HG02678 (cell line): ENCODE data around the gene PEX14.

Source experiments
- ATAC-seq: cut with Tn5 transposase; IDR thresholded peaks from one replicate; pipeline ENCODE4 v1.9.1; 2021; ENCODE audit warnings: mild to moderate bottlenecking, moderate library complexity; ENCODE audit not compliant: unreplicated experiment

PEX14 gene

DNA sequence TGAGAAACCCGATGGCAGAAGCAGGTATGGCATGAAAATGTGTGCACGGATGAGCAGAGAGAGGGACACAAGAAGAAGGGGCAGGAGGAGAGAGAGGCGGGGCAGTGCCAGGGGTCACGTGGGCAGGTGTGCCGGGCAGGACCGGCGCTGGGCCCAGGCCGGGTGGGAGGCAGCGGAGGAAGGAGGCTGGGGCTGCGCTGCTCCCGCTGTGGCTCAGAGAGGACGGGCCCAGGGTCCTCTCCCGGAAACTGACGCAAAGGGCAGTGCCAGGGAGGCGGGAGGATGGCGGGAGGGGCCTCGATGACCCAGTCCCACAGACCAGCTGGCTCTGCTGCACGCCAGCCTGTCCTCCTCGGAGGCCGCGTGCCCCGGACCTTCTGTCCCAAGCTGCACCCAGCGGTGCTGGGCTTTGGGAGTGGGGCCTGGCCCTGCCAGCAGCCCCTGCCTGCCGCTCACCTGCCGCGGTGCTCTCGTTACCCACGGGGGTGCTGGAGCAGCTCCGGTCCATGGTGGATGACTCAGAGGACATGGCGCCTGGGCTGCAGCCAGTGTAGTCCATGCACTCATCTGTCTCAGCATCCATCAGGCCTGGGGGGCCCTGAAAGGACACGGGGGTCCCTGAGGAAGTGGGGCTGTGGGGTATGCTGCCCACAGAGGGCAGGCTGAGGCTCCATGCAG lies 167.8 kb downstream of the PEX14 start:
- no peak for ATAC-seq

DNA sequence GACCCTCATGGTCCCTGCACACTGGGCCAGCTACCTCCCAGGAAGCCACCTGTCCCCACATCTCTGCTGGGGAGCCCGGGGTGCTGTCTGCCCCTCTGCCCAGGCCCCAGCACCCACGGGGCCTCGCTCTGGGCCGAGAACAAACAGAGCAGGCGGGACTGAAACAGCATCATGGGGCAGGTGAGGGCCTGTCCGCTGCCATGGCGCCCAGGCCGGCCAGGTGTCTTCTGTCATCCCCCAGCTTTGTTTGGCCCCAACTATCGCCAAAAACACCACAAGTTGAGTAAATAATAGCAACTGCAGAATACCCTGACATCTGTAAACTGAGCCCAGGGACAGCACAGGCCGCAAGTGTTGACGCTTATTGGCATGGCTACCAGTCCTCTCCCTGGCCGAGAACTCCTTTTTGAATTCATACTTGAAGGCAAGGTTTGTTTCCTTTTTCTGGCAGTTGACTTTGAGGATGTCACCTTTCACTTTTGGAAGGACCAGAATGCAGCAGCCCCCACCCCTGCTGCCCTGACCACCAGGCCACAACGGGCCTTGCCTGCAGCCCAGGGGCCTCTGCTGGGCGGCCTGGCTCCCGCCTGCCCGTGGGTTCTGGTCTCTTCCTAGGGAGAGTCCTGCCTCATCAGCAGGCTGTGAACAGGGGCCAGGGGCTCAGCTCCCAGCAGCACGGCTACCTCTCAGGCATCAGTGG lies 169.0 kb downstream of the PEX14 start:
- ATAC-seq, result no peak

DNA sequence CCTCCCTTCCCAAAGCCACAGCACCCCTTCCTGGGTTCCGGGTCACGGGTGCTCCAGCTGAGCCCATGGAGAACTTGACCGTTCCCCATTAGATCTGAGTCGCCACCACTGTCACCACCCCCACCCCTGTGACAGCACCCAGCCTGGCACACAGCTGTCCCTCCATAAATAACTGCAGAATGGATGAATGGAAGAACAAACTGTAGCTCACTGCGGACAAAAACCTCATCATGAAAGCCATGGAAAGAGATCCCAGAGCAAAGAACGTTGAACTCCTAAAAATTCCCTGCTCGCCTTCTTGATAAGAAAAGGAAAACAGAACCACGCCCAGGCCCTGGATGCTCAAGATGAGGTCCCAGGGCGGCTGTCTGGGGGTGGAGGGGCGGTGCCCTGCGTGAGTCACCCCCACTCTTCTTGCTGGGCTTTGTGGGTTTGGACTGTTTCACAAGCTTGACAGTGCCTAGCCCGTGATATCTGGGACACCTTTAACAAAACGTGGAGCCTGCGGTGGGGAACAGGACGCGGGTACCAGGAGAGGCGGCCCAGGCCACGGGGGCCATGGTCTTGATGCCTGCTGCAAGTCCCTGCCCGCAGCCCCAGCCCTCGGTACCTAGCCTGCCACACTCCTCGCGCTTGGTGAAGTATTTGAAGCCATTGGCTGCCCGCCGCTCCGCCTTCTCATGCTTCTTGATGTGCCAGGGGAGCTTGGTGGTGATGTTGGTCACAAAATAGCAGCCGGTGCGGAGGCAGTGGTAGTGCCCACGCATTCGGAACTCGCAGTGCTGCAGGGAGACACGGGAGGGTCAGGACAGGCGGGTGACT lies 169.8 kb downstream of the PEX14 start:
- ATAC-seq, result no peak

DNA sequence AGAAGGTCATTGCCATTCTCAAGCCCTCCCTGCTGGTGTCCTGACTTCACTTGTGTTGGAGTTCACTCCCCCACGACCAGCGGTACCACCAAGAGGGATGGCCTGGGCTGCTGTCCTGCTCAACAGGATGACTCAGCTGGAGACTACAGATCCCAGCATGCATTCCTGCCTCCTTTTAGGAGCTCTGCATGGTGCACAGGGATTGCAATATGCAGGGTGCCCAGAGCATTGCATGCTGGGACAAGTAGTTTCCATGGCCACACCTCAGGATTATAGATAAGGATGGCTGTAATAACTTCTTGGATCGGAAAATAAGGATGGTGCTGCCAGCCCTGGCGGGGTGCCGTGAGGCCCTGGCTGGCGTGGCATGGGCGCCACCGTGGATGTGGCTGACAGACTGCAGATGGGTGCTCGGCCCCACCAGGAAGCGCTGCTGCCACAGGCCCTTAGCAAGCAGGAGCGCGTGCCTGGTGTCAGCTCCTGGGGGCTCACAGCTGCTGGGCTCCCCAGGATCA lies 171.7 kb downstream of the PEX14 start:
- no peak for ATAC-seq

DNA sequence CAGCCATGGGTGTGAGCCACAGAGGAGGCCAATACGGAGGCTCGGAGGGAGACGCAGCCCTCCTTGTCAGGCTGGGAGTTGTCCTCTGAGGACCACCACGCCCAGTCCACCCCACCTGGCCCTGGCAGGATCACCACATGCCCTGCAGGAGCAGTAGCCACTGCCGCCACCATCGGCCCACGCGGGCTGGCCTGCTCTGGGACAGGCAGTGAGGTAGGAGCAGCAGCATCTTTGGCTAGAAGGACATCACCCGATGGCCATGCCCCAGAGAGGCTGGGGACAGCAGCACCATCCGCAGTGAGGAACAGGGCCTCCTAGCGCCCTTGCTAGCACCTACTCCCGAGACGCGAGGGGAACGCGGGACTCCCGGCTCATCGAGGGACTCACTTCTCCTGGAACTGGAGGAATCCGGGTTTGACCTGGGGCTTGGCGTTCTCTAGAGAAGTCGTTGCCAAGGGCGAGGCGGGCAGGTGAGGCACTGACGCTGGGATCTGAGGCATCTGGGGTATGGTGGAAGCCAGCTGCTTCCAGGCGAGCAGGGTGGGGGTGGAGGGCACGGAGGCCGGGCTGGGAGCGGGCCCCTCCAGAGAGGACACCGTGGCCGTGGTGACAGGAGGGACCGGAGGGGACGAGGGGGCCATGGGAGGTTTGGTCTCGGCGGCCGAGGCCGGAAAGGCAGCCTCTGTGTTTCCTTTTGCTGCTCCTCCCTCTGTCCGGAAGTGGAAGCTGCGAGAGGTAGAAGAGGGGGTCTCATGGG lies 172.8 kb downstream of the PEX14 start:
- ATAC-seq, result no peak

DNA sequence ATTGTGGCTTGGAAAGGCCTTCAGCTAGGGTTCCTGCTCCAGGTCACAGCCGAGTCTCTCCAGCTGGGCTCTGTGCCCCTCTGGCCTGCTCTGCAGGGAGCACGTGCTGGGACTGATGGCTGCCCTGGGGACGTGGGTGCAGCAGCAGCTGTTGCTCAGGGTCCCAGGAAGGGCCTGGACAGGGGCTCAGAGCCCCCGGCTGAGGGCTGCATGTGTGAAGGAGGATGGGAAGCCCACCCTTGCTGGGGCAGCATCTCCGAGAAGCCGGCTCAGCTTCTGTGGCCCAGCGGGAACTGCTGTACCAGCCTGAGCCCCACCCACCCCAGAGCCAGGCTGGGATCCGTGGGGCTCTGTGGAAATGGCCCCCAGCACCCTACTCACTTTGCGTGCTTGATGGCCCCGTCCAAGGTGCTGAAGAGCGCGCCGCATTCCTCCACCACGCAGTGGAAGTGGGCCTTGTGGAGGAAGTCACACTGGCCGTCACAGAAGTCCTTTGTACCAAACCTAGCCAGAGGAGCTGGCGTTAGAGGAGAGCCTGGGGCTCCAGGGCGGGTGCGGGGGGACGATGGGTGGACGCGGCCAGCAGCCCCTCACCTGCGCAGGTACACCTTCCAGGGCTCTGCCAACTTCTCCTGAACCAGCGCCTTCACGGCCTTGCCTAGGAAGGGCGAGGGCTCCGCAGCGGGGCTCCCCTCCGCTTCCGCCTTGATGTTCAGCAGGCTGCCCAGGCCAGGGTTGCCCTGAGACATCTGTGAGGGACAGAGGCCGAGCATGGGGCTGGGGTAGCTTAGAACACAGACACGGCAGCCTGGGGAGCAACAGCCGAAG lies 174.2 kb downstream of the PEX14 start:
- no peak for ATAC-seq

DNA sequence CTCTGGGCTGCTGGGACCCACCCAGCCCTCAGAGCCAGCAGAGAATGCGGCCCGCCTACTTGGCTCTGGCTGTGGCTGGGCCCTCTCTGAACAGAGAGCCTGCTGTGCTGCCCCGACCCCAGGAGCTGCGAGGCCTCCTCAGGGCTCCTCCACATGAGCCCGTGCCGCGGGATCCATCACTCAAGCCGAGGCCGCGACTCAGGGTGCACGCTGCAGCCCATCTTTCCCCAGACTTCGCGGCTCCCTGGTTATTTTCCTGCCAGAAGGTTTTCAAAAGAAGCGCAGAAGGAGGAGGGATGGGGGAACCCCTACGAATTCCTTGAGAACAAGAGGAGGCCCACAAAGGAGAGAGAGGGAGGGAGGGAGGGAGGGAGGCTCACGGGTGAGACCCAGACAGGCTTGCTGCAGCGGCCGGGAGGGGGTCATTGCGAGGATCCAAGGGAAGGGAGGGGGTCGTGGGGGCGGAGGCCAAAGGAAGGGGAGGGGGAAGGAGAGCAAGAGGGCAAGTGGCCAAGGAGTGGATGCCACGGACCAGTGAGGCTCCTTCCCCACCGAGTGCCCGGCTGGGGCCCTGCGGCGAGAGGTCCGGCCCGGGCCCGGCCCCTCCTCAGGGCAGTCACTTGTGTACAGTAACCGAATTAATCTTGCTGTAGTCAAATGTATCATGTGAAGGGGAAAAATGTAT lies 174.9 kb downstream of the PEX14 start:
- ATAC-seq, result no peak

DNA sequence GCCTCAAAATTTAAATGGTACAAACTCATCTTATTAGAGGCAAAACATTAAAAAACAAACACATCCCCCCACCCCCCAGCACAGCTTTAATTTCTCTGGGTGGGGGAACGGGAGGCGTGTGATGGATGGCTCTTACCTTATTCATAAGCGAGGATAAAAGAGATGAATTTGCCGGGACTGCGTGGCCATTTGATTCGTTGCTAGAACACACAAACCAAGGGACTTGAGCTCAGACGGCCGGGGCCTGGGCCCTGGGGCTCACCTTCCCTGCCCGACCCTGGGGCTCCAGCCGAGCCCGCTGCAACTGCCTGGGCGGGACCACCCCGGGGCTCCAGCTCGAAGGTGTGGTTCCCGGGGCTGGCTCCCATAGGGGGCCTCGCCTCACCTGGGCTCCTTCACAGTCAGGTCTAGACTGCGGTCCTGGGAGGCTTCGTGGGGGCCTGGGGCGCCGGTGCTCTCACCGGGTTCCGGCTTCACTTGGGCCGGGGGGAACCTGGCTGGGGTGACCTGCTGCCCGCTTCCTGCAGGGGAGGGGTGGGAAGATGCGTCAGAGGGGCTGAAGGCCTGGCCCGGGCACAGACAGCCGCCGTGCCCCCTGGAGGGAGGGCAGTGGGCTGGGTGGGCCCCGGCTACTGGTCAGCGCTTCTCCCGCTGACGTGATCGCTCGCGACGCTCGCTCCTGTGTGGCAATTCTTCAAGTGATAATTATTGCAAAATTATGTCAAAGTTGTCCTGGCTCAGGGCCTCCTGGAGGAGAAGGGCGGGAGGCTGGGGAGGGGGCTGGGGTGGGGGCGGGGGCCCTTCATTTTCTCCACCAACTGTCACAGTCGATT lies 176.0 kb downstream of the PEX14 start:
- no peak for ATAC-seq

DNA sequence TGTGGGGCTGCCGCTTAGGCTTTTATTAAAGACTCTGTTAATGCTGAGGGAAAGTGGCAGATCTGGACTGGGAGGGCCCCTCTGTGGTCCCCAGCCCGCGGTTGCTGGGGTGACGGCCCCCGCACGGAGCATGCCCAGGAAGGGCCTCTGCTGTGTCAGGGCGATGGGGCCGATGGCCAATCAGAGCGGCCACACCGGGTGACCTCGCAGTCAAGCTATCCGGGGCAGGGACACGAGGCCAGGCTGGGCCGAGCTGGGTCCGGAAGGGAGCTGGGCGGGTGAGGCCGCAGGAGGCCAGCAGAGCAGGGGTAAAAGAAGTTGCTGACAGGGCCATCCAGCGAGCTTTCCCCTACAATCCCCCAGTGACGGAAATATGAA lies 176.6 kb downstream of the PEX14 start:
- ATAC-seq, result no peak

DNA sequence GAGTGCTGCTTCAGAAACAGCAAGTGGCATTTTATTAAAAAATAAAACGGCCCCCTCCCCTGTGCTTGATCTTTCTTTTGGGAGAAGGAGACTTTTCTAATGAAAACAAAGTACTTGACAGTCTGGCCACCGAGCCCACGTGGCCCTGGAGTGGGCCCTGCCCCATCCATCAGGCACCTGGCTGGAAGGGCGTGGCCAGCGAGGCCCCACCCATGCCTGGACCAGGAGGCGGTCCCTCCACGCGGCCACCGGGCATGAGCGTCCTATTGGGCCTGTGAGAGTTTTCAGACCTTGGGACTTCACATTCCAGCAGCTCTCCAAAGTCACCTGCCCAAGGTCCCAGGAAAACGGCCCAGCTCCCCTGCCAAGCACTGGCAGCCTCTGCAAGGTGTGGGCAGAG lies 177.0 kb downstream of the PEX14 start:
- ATAC-seq, result no peak

DNA sequence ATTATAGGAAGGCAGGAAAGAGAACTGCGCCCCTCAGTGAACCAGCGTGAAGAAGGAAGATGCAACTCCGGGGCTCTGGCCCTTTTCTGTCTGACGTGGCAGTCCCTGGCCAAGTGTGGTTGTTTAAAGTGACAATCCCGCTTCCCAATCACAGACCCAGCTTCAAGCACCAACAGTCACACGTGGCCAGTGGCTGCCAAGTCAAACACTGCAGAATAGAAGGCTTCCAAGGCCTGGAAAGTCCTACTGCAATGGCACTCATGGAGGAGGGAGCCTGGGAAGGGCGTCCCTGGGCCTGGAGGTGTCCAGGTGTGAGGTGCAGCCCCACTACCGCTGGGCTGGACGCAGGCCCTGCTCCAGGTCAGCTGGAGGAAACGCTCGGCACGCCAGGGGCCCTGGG lies 177.9 kb downstream of the PEX14 start:
- no peak for ATAC-seq

DNA sequence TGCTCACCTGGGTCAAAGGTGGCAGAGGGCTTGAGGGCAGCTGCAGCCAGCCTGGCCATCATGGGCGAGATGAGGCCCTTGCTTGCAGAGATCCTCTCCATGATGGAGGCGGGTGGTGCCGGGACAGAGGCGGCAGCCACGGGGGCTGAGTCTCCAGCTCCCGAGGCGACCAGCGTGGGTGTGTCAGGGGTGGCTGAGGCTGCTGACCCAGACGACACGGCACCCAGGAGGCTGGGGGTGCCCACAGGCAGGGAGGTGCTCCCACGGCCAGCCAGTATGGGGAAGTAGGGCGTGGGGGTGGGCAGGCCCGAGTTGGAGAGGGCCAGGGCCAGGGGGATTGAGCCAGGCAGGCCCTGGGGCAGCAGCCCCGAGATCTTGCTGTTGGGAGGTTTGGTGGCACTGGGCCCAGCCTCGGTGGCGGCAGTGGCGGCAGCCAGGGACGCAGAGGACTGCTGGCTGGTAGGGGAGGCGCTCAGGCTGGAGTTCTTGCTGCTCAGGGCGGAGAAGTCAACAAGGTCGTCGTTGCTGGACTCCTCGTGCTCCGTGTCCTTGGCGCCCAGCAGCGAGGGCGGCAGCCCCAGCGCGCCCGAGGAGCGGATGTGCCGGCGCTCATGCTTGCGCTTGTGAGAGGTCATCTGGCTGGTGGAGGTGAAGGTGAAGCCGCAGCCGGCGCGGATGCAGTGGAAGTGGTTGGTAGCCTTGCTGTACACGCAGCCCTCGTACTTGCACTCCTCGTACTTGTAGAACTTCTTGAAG lies 178.8 kb downstream of the PEX14 start:
- ATAC-seq, result no peak

DNA sequence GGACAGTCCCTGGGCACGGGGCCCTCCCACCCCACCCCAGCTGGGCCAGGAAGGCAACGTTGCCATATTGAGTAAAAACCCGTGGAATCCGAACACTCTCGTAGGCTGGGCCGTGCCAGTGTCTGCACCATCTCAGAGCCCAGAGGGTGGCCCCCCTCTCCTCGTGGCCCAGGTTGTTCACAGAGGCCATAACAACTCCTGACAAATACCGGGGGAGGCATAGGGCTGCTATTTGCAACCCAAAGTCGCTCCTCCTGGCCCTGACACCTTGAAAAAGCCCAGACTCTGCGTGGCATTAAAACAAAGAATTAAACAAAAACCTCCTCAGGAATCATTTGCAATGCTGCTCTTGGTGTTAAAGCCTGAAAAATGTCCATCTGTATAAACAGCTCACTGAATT lies 180.3 kb downstream of the PEX14 start:
- ATAC-seq, result no peak

DNA sequence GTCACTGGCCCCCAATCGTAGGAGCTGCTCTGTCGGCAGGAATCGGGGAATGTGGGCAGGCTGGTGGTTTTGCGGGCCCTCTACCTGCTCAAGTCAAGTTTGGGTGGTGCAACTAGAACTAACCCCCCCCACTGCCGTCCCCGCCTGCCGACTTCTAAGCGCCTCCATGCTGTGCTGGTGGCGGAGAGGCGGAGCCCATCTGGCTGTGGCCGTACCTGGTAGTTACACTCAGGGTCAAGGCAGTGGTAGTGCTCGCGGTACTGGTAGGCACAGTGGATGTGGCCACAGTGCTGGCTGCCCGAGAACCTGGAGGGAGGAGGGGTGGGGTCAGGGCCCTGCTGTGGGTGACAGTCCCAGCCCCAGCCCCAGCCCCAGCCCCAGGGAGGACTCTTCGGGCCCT lies 181.7 kb downstream of the PEX14 start:
- no peak for ATAC-seq

DNA sequence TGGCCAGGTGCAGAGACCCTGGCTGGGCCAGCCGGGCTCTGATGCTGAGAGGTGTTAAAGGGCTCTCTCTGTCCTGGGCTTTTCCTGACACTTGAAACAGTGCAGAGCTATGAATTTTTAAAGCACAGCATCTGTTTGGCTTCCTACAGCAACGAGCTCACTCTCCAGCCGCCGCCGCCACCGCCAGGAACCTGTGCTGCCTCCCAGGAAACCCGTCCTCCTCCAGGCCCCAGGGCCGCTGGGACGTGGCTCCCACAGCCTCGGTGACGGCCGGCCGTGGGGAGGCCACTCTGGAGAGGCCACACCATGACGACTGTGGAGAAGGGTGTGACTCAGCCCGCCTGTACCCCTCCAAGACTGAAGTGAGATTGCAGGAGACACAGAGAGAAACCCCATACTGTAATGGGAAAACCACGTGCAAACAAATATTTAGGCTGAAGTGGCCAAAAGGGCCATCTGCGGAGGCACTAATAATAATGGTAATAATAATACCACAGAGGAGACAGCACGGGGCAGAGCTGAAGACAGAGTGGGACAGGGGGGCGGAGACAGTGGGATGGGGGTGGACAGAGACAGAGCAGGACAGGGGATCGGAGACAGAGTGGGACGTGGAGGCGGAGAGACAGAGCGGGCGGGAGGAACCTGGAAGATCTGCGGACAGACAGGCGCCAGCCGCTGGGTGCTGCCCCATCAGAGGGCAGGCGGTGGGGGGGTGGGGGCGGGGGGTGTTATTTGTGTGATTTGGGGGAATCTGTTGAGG lies 182.5 kb downstream of the PEX14 start:
- no peak for ATAC-seq

DNA sequence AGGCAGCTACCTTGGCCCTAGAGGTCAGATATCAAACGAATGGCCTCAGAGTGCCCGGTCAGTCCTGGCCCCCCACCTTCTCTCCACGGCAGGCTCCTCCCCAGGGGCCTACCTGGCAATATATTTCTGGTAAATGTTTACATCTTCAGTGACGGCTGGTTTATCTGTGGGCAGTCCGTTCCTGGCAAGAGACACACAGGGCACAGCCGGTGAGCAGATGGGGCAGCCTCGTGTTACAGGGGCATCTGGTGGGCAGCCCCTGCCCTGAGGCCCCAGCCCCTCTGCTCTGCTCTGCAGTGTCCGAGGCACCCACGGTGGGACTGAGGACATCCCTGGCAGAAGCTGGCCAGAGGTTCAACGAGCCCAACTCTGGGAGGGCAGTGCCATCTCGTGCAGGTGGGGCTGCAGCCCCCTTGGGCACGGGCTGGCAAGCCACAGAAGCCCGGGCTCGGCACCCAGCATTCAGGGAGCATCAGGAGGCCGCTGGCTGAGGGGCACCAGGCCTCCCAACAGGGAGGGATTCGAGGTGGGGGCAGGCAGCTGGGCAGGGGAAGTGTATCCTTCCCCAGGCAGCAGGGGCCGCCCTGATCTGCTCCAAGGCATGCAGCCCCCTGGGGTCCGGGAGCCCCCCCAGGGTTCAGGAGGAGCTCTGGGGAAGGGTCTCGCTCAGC lies 183.8 kb downstream of the PEX14 start:
- ATAC-seq, result no peak

DNA sequence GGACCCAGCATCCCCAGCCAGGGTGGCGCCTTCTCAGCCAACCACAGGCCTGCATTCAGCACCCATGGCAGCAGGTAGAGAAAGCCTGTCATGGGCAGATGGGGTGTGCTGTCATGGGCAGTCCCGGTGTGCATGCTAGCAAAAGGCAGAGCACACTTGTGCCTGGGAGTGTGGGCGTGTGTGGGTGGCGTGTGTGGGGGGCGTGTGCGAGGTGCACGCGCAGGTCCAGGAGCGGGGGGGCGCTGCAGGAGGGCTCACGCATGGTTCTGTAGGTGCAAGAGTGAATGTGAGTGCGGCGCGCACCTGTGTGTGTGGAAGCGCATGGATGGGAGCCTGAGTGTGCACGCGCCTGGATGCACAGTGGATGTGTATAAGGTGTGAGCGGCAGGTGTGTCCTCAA lies 184.5 kb downstream of the PEX14 start:
- no peak for ATAC-seq
